OCI-LY3 (cell line): Measurements from ENCODE around the gene CHD1.

ENCODE experiments used
- H2AFZ ChIP-seq: fragments of 200-600, 300-600 bp; shearing (Covaris generic); 2 replicates; pipeline ENCODE4 v1.6.0; 2014; ENCODE audit warnings: antibody characterized with exemption, low read depth, low read length
- H3K27ac ChIP-seq: fragments of 200-600, 300-600 bp; sonication (generic); 2 replicates; pipeline ENCODE4 v1.5.1; 2014; ENCODE audit warnings: mild to moderate bottlenecking, low read length, moderate library complexity, mixed read lengths
- H3K27me3 ChIP-seq: fragments of 200-600, 300-600 bp; sonication (generic); 2 replicates; pipeline ENCODE4 v1.6.1; 2014; ENCODE audit warnings: low read depth, low read length, mixed read lengths
- H3K36me3 ChIP-seq: fragments of 200-600, 300-600 bp; sonication (generic); replicated peaks from 2 replicates; pipeline ENCODE3; 2014; ENCODE audit warnings: low read depth, low read length, mixed read lengths
- H3K4me1 ChIP-seq: fragments of 300-600, 200-600 bp; sonication (generic); 2 replicates; pipeline ENCODE4 v1.6.1; 2014; ENCODE audit warnings: low read length, mixed read lengths
- H3K4me2 ChIP-seq: fragments of 200-600, 300-600 bp; sonication (generic); 2 replicates; pipeline ENCODE4 v1.6.1; 2014; ENCODE audit warnings: low read length, mixed read lengths
- H3K4me3 ChIP-seq: fragments of 300-600, 200-600 bp; sonication (generic); 2 replicates; pipeline ENCODE4 v1.5.1; 2014; ENCODE audit warnings: antibody characterized with exemption, mild to moderate bottlenecking, low read length, moderate library complexity
- H3K79me2 ChIP-seq: fragments of 300-600, 200-600 bp; shearing (Covaris generic); 2 replicates; pipeline ENCODE4 v1.6.1; 2014; ENCODE audit warnings: mild to moderate bottlenecking, low read length, mixed read lengths
- H3K9ac ChIP-seq: fragments of 300-600, 200-600 bp; shearing (Covaris generic); 2 replicates; pipeline ENCODE4 v1.6.0; 2014; ENCODE audit warnings: mild to moderate bottlenecking, low read length, moderate library complexity
- H3K9me3 ChIP-seq: fragments of 200-600, 300-600 bp; shearing (Covaris generic); 2 replicates; pipeline ENCODE4 v1.6.1; 2014; ENCODE audit warnings: low read length, mixed read lengths; ENCODE audit not compliant: insufficient read depth
- H4K20me1 ChIP-seq: fragments of 200-600, 300-600 bp; sonication (generic); 2 replicates; pipeline ENCODE4 v1.6.1; 2016; ENCODE audit warnings: low read length, mixed read lengths; ENCODE audit not compliant: insufficient read depth
- EZH2phosphoT487 ChIP-seq: fragments of 200-600 bp; shearing (Covaris generic); IDR thresholded peaks from 2 replicates; pipeline ENCODE4 v1.6.1; 2018; ENCODE audit warnings: antibody characterized with exemption, mixed run types, low read depth
- TF ChIP-seq, protein P1 (sequence below): fragments of 200-600, 300-600 bp; sonication (generic); IDR thresholded peaks from 2 replicates; pipeline ENCODE4 v1.5.1; 2014; ENCODE audit warnings: antibody characterized with exemption, low read length, low read depth

The CHD1 gene

DNA sequence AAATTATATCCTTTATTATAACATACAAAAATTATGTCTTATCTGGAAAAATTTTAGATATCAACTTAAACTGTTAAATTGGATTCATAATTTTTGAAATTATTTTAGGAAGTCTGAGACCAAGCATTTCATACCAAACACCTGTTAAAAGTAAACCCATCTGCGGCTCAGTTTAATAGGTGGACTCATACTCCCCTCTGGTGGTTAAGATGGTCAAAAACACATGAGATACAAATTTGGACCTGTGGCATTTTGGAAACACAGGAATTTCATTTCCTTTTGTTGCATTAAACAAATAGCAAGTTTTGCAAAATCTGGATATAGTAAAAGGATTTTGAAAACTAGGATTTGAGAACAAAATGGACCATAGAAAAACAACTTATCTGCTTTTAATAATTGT, 101.6 kb downstream of the CHD1 start:
- Histone ChIP-seq H3K4me3 (no peak overlapping the region), H4K20me1 (no peaks in the 10 kb centered on the region)

DNA sequence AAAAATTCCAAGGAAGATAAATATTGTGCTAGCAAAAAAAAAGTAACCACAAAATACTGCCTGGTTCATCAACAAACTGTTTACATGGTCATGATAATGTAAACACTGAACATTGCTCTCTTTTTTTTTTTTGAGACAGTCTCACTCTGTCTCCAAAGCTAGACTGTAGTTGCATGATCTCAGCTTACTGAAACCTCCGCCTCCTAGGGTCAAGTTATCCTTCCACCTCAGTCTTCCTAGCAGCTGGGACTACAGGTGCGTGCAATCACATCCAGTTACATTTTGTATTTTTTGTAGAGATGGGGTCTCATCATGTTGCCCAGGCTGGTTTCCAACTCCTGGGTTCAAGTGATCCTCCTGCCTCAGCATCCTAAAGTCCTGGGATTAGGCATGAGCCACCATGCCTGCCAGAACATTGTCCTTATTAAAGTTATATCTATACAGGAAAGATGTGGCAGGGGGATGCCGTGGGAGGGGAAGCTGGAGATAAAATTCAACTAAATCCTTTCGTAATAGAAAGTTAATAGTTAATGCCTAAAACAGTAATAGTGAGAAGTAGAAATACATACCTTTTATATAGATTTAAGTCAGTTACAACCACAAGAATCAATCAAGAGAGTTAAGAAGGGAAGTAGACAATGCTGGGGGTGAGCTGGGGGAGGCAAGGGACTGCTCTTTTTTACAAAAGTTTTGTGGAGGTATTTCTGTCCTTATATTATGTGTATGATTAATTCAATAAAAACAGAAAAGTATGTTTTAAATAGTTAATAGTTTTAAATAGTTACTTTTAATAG, 103.0 kb downstream of the CHD1 start:
- TF ChIP-seq EZH2phosphoT487 = no peak
- TF ChIP-seq, protein P1, sequence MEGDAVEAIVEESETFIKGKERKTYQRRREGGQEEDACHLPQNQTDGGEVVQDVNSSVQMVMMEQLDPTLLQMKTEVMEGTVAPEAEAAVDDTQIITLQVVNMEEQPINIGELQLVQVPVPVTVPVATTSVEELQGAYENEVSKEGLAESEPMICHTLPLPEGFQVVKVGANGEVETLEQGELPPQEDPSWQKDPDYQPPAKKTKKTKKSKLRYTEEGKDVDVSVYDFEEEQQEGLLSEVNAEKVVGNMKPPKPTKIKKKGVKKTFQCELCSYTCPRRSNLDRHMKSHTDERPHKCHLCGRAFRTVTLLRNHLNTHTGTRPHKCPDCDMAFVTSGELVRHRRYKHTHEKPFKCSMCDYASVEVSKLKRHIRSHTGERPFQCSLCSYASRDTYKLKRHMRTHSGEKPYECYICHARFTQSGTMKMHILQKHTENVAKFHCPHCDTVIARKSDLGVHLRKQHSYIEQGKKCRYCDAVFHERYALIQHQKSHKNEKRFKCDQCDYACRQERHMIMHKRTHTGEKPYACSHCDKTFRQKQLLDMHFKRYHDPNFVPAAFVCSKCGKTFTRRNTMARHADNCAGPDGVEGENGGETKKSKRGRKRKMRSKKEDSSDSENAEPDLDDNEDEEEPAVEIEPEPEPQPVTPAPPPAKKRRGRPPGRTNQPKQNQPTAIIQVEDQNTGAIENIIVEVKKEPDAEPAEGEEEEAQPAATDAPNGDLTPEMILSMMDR = no peak
- H3K27me3 ChIP-seq = no peaks in the 10 kb centered on the region
- no peaks in the 10 kb centered on the region for H3K9me3 ChIP-seq
- H3K27ac ChIP-seq = no peak overlapping the region
- H3K4me2 ChIP-seq = peak overlapping the region; percentile 35
- H4K20me1 ChIP-seq = no peaks in the 10 kb centered on the region
- H3K36me3 ChIP-seq = no peaks in the 10 kb centered on the region
- no peaks in the 10 kb centered on the region for H3K79me2 ChIP-seq
- H3K9ac ChIP-seq = no peak overlapping the region
- H2AFZ ChIP-seq = no peak overlapping the region
- peaks cover 17% of the 10 kb centered on the region for H3K4me1 ChIP-seq
- H3K4me3 ChIP-seq = no peak overlapping the region; the same call in 1 of the 2 replicates

More for the DNA sequence above, 101.6 kb downstream of the CHD1 start:
- Histone ChIP-seq H3K4me1 (peaks cover 17% of the 10 kb centered on the region), H3K4me2 (no peak overlapping the region), H3K9me3 (no peaks in the 10 kb centered on the region), H2AFZ (no peak overlapping the region), H3K27me3 (no peaks in the 10 kb centered on the region), H3K79me2 (no peaks in the 10 kb centered on the region), H3K36me3 (no peaks in the 10 kb centered on the region), H3K27ac (no peak overlapping the region), H3K9ac (no peak overlapping the region)
- TF ChIP-seq, protein P1 = peak; percentile 53
- TF ChIP-seq EZH2phosphoT487 = no peak

DNA sequence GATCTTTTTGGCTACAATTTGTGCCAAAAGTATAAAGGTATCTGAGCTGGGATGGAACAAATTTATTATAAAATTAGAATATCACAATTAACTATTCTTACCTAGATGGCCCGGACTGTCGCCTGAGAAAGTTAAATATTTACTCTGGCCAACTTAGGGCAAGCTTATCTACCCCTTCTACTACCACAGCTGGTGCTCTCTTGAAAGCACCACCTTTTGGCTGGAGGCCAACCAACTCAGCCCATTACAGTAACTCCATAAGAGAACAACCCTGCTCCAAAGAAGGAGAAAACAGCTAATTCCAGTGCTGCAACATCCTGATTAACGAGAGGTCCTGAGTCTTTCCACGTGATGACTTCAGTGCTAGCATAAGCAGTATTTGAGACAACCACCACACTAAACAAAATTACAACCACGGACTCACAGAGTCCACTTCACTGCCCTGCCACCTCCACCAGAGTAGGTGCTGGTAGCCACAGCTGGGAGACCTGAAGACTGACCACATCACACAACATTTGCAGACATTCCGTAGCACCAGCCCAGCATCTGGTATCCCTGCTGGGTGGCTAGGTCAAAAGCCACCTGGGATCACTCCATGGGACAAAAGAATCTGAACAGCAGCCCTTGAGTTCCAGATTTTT, 112.1 kb downstream of the CHD1 start:
- Histone ChIP-seq H3K4me2 (no peak overlapping the region), H4K20me1 (no peaks in the 10 kb centered on the region), H2AFZ (no peak overlapping the region), H3K4me3 (no peak overlapping the region), H3K9me3 (no peaks in the 10 kb centered on the region), H3K27ac (no peak overlapping the region), H3K36me3 (no peaks in the 10 kb centered on the region), H3K27me3 (no peaks in the 10 kb centered on the region), H3K79me2 (no peaks in the 10 kb centered on the region), H3K9ac (no peak overlapping the region), H3K4me1 (no peaks in the 10 kb centered on the region)
- TF ChIP-seq, protein P1 = no peak
- no peak for TF ChIP-seq EZH2phosphoT487

DNA sequence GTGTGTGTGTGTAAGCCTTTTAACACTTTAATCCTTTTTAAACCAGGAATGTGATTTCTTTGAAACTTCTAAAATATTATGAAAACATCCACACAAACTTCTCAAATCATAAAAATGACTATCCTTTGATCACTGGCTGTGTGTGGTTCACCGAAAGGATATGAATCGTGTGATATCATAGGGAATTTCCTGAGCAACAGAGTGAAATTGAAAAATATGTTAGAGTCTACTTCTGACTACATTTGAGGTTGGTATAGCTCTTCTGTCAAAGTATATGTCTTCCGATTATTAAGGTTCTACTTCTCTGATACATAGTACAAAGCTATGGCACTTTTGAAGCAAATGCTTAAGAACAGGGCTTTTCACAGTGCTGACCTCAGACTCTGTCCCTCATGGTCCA, 115.1 kb downstream of the CHD1 start:
- no peaks in the 10 kb centered on the region for H3K27me3 ChIP-seq
- H3K9ac ChIP-seq = no peak overlapping the region
- H3K36me3 ChIP-seq = no peaks in the 10 kb centered on the region
- no peaks in the 10 kb centered on the region for H3K79me2 ChIP-seq
- no peaks in the 10 kb centered on the region for H4K20me1 ChIP-seq
- no peaks in the 10 kb centered on the region for H3K9me3 ChIP-seq
- H3K4me1 ChIP-seq = no peaks in the 10 kb centered on the region
- H3K4me2 ChIP-seq = no peak overlapping the region
- H3K27ac ChIP-seq = no peak overlapping the region
- no peak overlapping the region for H3K4me3 ChIP-seq
- no peak overlapping the region for H2AFZ ChIP-seq
- TF ChIP-seq, protein P1 = no peak
- no peak for TF ChIP-seq EZH2phosphoT487
